Measurements from ENCODE around the gene RAB3B.

DNA sequence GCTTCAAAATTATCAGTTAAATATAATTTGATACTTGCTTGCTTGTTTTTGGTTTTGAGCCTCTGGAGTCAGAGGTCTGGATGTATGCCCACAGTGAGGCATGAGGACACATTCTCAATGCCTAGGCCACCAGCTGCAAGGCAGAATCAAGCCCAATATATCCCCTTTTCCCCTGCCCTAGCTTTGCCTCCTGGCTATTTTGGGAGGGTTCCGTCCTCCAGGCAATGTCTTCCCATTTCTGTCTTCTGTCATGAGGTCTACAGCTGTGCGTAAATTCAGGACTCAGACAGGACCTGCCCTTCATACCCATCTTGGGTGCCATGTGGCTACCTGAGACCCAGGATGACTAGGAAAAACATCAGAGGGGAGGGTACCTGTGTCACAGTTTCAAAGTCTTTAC, 131.2 kb downstream of the RAB3B start:
- TF ChIP-seq, protein P1, sequence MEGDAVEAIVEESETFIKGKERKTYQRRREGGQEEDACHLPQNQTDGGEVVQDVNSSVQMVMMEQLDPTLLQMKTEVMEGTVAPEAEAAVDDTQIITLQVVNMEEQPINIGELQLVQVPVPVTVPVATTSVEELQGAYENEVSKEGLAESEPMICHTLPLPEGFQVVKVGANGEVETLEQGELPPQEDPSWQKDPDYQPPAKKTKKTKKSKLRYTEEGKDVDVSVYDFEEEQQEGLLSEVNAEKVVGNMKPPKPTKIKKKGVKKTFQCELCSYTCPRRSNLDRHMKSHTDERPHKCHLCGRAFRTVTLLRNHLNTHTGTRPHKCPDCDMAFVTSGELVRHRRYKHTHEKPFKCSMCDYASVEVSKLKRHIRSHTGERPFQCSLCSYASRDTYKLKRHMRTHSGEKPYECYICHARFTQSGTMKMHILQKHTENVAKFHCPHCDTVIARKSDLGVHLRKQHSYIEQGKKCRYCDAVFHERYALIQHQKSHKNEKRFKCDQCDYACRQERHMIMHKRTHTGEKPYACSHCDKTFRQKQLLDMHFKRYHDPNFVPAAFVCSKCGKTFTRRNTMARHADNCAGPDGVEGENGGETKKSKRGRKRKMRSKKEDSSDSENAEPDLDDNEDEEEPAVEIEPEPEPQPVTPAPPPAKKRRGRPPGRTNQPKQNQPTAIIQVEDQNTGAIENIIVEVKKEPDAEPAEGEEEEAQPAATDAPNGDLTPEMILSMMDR (IDR thresholded peaks at IDR 0.05) = no peak
- TF ChIP-seq EZH2phosphoT487 (IDR thresholded peaks at IDR 0.05) = no peak
- TF ChIP-seq EZH2 (IDR thresholded peaks at IDR 0.05) = no peak
